Dermis microvascular lymphatic vessel endothelial cell (primary cell): ENCODE measurements around the gene GNAO1. TPM values are rescaled to one million over a fixed set of nuclear protein-coding genes. Genes with fewer than 3 reads are reported as not detected.

Experiments
- DNase-seq, 2 donors: peaks; one replicate each; pipeline versions ENCODE4 v3.0.0 to v3.0.0-alpha.2; 2010; ENCODE audit warnings: low read depth in 2 of 2
- total RNA-seq: library from RNA; depleted of rRNA; stranded (reverse); fragments of >200 nt; gene quantifications from 2 replicates; pipeline ENCODE4 v1.2.1, GENCODE V29; 2014

The GNAO1 gene
- total RNA-seq, 1 donor from 2014 or later: not detected

GRCh38 chr16:56289416-56289815 lies 98.1 kb downstream of the GNAO1 start:
- DNase-seq: no peak

GRCh38 chr16:56289862-56290261 lies 98.6 kb downstream of the GNAO1 start:
- no peak for DNase-seq

- DNase-seq: no peak
Observed at GRCh38 chr16:56294014-56294413, 102.7 kb downstream of the GNAO1 start.

GRCh38 chr16:56294579-56294978 lies 103.3 kb downstream of the GNAO1 start:
- DNase-seq: no peak

GRCh38 chr16:56295059-56295665 lies 103.9 kb downstream of the GNAO1 start:
- DNase-seq: no peak

GRCh38 chr16:56295739-56296527 lies 104.6 kb downstream of the GNAO1 start:
- no peak for DNase-seq

GRCh38 chr16:56297684-56298083 lies 106.4 kb downstream of the GNAO1 start:
- no peak for DNase-seq

GRCh38 chr16:56298116-56298515 lies 106.8 kb downstream of the GNAO1 start:
- no peak for DNase-seq

GRCh38 chr16:56298948-56299596 lies 107.8 kb downstream of the GNAO1 start:
- no peak for DNase-seq

- no peak for DNase-seq
Observed at GRCh38 chr16:56300242-56300623, 108.9 kb downstream of the GNAO1 start.

GRCh38 chr16:56300891-56301850 lies 109.9 kb downstream of the GNAO1 start:
- DNase-seq: no peak

- no peak for DNase-seq
Observed at GRCh38 chr16:56302506-56302905, 111.2 kb downstream of the GNAO1 start.

GRCh38 chr16:56303066-56303715 lies 111.9 kb downstream of the GNAO1 start:
- no peak for DNase-seq

- DNase-seq: no peak
Observed at GRCh38 chr16:56303880-56304279, 112.6 kb downstream of the GNAO1 start.

GRCh38 chr16:56305956-56306565 lies 114.8 kb downstream of the GNAO1 start:
- DNase-seq: no peak

- DNase-seq: no peak
Observed at GRCh38 chr16:56306690-56307533, 115.6 kb downstream of the GNAO1 start.

GRCh38 chr16:56307534-56307873 lies 116.2 kb downstream of the GNAO1 start:
- DNase-seq: no peak

GRCh38 chr16:56309008-56309407 lies 117.7 kb downstream of the GNAO1 start:
- DNase-seq: no peak

GRCh38 chr16:56310690-56311089 lies 119.4 kb downstream of the GNAO1 start:
- no peak for DNase-seq
